Transverse colon (tissue), 4 donors: ENCODE results near the gene SLIT3.

ENCODE experiments used
- POLR2A ChIP-seq: fragments of 450-650 bp; IDR thresholded peaks from one replicate; pipeline ENCODE4 v1.6.1; 2016; ENCODE audit warnings: antibody characterized with exemption, mild to moderate bottlenecking, moderate library complexity
- POLR2AphosphoS5 ChIP-seq, 3 donors: sonication (generic); formaldehyde crosslinking; IDR thresholded peaks; one replicate each; pipeline ENCODE4 v1.6.1; 2016; ENCODE audit warnings: antibody characterized with exemption in 3 of 3
- TF ChIP-seq, protein P1 (sequence below), 5 experiments: fragments of 200-600 bp in 3 of 5; fragments of 450-650 bp in 2 of 5; sonication (generic) in 3 of 5; IDR thresholded peaks; 1 replicate in 2 of 5; 2 replicates in 3 of 5; pipeline ENCODE4 v1.5.1; 2016 to 2017; ENCODE audit warnings: antibody characterized with exemption in 5 of 5, inconsistent platforms in 3 of 5, mild to moderate bottlenecking in 2 of 5, moderate library complexity in 1 of 5

DNA sequence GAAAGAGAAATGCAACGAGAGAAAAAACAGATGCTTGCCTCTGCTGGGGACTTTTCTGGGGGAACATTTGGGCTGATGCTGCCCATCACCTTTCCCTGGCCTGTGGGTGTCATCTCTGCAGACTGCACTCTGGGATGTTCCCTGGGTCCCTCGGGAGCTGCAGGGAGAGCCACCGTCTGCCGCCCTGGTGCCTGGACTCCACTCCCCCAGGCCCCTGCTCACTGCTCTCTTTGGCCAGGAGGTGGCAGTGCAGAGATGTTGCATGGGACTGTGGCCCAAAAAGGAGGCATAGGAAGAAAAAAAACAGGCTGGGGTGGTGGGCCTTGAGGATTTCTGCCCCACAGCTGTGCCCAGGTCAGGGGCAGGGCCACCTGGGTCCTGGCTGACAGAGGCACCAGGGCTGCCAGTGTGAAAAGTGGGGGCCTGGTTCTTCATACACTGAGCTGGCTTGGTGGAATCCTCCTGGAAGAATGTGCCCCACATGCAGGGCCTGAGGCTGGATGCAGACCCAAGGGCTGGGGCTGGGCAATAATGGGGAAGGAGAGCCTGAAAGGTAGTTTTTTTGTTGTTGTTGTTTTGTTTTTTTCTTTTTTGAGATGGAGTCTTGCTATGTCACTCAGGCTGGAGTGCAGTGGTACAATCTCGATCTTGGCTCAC, 353.6 kb downstream of the SLIT3 start:
- TF ChIP-seq, protein P1, sequence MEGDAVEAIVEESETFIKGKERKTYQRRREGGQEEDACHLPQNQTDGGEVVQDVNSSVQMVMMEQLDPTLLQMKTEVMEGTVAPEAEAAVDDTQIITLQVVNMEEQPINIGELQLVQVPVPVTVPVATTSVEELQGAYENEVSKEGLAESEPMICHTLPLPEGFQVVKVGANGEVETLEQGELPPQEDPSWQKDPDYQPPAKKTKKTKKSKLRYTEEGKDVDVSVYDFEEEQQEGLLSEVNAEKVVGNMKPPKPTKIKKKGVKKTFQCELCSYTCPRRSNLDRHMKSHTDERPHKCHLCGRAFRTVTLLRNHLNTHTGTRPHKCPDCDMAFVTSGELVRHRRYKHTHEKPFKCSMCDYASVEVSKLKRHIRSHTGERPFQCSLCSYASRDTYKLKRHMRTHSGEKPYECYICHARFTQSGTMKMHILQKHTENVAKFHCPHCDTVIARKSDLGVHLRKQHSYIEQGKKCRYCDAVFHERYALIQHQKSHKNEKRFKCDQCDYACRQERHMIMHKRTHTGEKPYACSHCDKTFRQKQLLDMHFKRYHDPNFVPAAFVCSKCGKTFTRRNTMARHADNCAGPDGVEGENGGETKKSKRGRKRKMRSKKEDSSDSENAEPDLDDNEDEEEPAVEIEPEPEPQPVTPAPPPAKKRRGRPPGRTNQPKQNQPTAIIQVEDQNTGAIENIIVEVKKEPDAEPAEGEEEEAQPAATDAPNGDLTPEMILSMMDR (IDR thresholded peaks at IDR 0.05), result peak; percentile 37 to 61 (median 57)
- TF ChIP-seq POLR2AphosphoS5 (IDR thresholded peaks at IDR 0.05) (no peak), POLR2A (no peak)
